Suprapubic skin (tissue), 4 donors: ENCODE results near the gene RGS6.

Experiments used
- POLR2A ChIP-seq, 2 donors: fragments of 450-650 bp; IDR thresholded peaks; one replicate each; pipeline ENCODE4 v1.6.1; 2017; ENCODE audit warnings: antibody characterized with exemption in 2 of 2, mild to moderate bottlenecking in 2 of 2, moderate library complexity in 2 of 2
- POLR2AphosphoS5 ChIP-seq, 3 donors: sonication (generic); formaldehyde crosslinking; IDR thresholded peaks; one replicate each; pipeline ENCODE4 v1.6.1; 2017; ENCODE audit warnings: antibody characterized with exemption in 3 of 3
- TF ChIP-seq, protein P1 (sequence below), 2 donors: fragments of 200-600 bp in 1 of 2; fragments of 450-650 bp in 1 of 2; sonication (generic) in 1 of 2; IDR thresholded peaks; one replicate each; pipeline ENCODE4 v1.5.1; 2016 to 2019; ENCODE audit warnings: antibody characterized with exemption in 2 of 2, mild to moderate bottlenecking in 1 of 2, moderate library complexity in 1 of 2

GRCh38 chr14:72401101-72401625 lies 468.9 kb downstream of the RGS6 start:
- TF ChIP-seq, protein P1, sequence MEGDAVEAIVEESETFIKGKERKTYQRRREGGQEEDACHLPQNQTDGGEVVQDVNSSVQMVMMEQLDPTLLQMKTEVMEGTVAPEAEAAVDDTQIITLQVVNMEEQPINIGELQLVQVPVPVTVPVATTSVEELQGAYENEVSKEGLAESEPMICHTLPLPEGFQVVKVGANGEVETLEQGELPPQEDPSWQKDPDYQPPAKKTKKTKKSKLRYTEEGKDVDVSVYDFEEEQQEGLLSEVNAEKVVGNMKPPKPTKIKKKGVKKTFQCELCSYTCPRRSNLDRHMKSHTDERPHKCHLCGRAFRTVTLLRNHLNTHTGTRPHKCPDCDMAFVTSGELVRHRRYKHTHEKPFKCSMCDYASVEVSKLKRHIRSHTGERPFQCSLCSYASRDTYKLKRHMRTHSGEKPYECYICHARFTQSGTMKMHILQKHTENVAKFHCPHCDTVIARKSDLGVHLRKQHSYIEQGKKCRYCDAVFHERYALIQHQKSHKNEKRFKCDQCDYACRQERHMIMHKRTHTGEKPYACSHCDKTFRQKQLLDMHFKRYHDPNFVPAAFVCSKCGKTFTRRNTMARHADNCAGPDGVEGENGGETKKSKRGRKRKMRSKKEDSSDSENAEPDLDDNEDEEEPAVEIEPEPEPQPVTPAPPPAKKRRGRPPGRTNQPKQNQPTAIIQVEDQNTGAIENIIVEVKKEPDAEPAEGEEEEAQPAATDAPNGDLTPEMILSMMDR (IDR thresholded peaks at IDR 0.05): no peak
- TF ChIP-seq POLR2A (IDR thresholded peaks at IDR 0.05) (no peak), POLR2AphosphoS5 (IDR thresholded peaks at IDR 0.05) (no peak)
